Activated B cell treated with CpG ODN at 0.5 μM for 24 hours (primary cell): ENCODE measurements around the gene ZC3HAV1. TPM values are rescaled to one million over a fixed set of nuclear protein-coding genes. Genes with fewer than 3 reads are reported as not detected.

Experiments used
- ATAC-seq: fragments of 200-7000 bp; cut with Tn5 transposase; one replicate; pipeline ENCODE4 v1.10.0; 2021; ENCODE audit warnings: low read depth, mild to moderate bottlenecking, moderate library complexity
- CTCF ChIA-PET: fragments of 350-600 bp; sonication (Branson Sonifier 250); formaldehyde crosslinking; loops from one replicate; lab custom pipeline; 2021; ENCODE audit warnings: antibody characterized with exemption; lab: Charles Lee
- POLR2A ChIA-PET: fragments of 350-600 bp; sonication (Branson Sonifier 250); formaldehyde crosslinking; loops from one replicate; lab custom pipeline; 2021; ENCODE audit warnings: antibody characterized with exemption; lab: Charles Lee
- DNase-seq: peaks from one replicate; pipeline ENCODE4 v3.0.0; 2022
- H3K27ac Mint-ChIP-seq: one replicate; pipeline ENCODE4 v1.8.0; 2020; ENCODE audit warnings: mixed read lengths
- H3K27me3 Mint-ChIP-seq: one replicate; pipeline ENCODE4 v1.8.0; 2021; ENCODE audit warnings: mixed read lengths
- H3K36me3 Mint-ChIP-seq: one replicate; pipeline ENCODE4 v1.8.0; 2021; ENCODE audit warnings: low read depth, mixed read lengths
- H3K4me1 Mint-ChIP-seq: one replicate; pipeline ENCODE4 v1.8.0; 2021; ENCODE audit warnings: mixed read lengths
- H3K4me3 Mint-ChIP-seq: one replicate; pipeline ENCODE4 v1.8.0; 2020; ENCODE audit warnings: mild to moderate bottlenecking, mixed read lengths
- H3K9me3 Mint-ChIP-seq: one replicate; pipeline ENCODE4 v1.8.0; 2020; ENCODE audit warnings: mixed read lengths
- CTCF ChIP-seq: fragments of 200-600 bp; IDR thresholded peaks from one replicate; pipeline ENCODE4 v1.8.0; 2022; ENCODE audit warnings: antibody characterized with exemption, mild to moderate bottlenecking
- intact Hi-C: fragments of 100-400 bp; cut with micrococcal nuclease; formaldehyde crosslinking; loops from one replicate; pipeline ENCODE4 v1.15.1; 2024
- total RNA-seq: library from RNA; stranded (reverse); gene quantifications from 2 replicates; pipeline ENCODE4 v1.2.3, GENCODE V29; 2022

Gene ZC3HAV1
- total RNA-seq, 1 donor from 2014 or later = 80.7 TPM

DNA sequence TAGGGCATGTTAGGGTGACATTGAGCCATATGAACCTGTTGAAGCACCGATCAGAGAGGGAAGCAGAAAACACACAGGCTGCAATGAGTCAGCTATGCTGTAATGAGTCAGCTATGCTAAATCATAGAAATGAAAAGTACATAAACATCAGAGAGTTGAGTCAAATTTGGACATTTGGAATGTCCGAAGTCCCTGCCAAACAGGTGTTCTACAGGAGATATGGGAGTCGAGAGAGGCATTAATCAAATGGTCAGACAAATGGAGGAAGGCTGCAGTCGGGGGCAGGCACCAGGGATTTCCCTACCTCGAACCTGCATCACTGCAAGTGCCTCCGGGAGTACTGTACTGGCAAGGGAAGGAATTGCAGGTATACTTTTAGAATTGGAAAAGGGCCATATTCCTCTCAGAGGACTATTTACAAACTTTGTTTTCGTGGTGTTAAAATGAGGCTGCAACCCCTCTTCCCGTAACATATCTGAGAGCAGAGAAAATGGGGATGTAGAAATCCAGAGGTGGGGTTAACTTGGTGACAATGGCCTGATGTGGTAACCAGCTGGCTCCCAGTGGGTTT is 8.8 kb upstream of the ZC3HAV1 start:
- CTCF ChIA-PET = no interaction called here
- Mint-ChIP-seq H3K27ac (peak overlapping the region; percentile 91), H3K4me1 (peaks cover 31% of the 10 kb centered on the region), H3K9me3 (no peaks in the 10 kb centered on the region), H3K36me3 (no peaks in the 10 kb centered on the region), H3K27me3 (no peaks in the 10 kb centered on the region), H3K4me3 (peak overlapping the region; percentile 68)
- peak; percentile 23 for ATAC-seq
- intact Hi-C loops = loop anchor here (1.0 to 10.0 kb wide), 5 partner anchors 9 to 1279 kb away; partner anchors contain the start of genes PARP12, SLC37A3, UBN2 and ZC3HAV1
- no peak for DNase-seq
- POLR2A ChIA-PET = interaction anchor here (0.6 to 3.4 kb wide), 9 partner anchors 8 to 113 kb away, joined by 3 to 28 read pairs (median 10); partner anchors contain the start of genes UBN2 and ZC3HAV1
- TF ChIP-seq CTCF = no peak

- intact Hi-C loops = loop anchor here (1.0 to 10.0 kb wide), 5 partner anchors 8 to 1280 kb away; partner anchors contain the start of genes PARP12, SLC37A3, UBN2 and ZC3HAV1
- Mint-ChIP-seq H3K27ac (peak overlapping the region; percentile 91), H3K4me1 (peaks cover 31% of the 10 kb centered on the region), H3K27me3 (no peaks in the 10 kb centered on the region), H3K4me3 (peak overlapping the region; percentile 63), H3K36me3 (no peaks in the 10 kb centered on the region), H3K9me3 (no peaks in the 10 kb centered on the region)
- no peak for TF ChIP-seq CTCF
- POLR2A ChIA-PET = interaction anchor here (0.6 to 3.4 kb wide), 4 partner anchors 16 to 113 kb away, joined by 5 to 26 read pairs (median 16); partner anchors contain the start of gene UBN2
- DNase-seq (no peak), ATAC-seq (no peak)
- CTCF ChIA-PET = no interaction called here
Measured at GRCh38 chr7:139117599-139118233, 8.2 kb upstream of the ZC3HAV1 start.

- DNase-seq (no peak), ATAC-seq (no peak)
- Mint-ChIP-seq H3K36me3 (no peaks in the 10 kb centered on the region), H3K4me1 (peaks cover 31% of the 10 kb centered on the region), H3K27ac (no peak overlapping the region), H3K9me3 (no peaks in the 10 kb centered on the region), H3K27me3 (no peaks in the 10 kb centered on the region), H3K4me3 (no peak overlapping the region)
- TF ChIP-seq CTCF = no peak
- intact Hi-C loops = loop anchor here (5.0 to 10.0 kb wide), 2 partner anchors 948 to 1280 kb away; partner anchors contain the start of genes PARP12 and SLC37A3
- POLR2A ChIA-PET = interaction anchor here (0.7 to 3.4 kb wide), 3 partner anchors 16 to 224 kb away, joined by 12 to 26 read pairs (median 22); partner anchors contain the start of gene FMC1
- CTCF ChIA-PET = no interaction called here
Measured at GRCh38 chr7:139116999-139117398, 7.5 kb upstream of the ZC3HAV1 start.

DNA sequence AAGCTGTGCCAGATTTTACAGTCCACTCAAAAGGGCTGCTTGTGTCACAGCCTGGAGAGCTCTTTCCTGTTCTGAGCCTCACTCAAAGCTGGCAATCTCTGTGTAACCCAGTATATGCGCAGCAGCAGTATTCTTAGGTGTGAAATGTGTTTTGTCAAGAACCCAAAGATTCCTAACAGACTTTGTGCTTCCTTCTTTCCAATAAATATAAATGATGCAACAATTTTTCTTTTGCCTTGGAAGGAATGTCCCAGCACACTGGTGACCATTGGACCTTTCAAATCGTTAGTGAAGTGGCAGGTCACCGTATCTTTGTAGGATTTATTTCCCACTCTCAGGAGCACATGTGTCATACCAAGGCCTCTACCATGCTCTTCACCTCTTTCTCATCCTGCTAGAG is 5.6 kb upstream of the ZC3HAV1 start:
- ATAC-seq (no peak), DNase-seq (no peak)
- ChIA-PET CTCF (no interaction called here), POLR2A (no interaction called here)
- no peak for TF ChIP-seq CTCF
- no peak overlapping the region for H3K27ac Mint-ChIP-seq
- H3K36me3 Mint-ChIP-seq = peaks cover under 1% of the 10 kb centered on the region
- H3K27me3 Mint-ChIP-seq = no peaks in the 10 kb centered on the region
- intact Hi-C loops = loop anchor here (5.0 to 10.0 kb wide), 2 partner anchors 950 to 1282 kb away; partner anchors contain the start of genes PARP12 and SLC37A3
- H3K9me3 Mint-ChIP-seq = no peaks in the 10 kb centered on the region
- peaks cover 45% of the 10 kb centered on the region for H3K4me1 Mint-ChIP-seq
- no peak overlapping the region for H3K4me3 Mint-ChIP-seq

DNA sequence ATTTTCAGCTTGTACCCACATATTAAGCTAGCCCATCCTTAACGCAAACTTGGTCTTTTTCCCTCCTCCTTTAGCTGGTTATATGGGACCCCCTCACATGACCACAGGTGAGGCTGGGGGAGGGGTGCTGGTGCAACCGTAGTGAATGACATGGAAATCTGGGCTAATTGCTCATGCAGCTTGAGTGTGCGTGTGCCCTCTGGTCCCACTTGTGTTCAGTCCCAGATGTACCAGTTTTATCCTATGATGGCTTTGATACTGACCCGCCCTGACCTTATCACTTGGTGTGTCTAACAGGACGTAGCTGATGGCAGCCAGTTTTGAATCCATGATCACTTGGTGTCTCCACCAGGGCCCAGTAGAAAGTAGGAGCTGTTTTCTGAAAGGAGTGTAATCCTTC is 5.1 kb upstream of the ZC3HAV1 start:
- Mint-ChIP-seq H3K9me3 (no peaks in the 10 kb centered on the region), H3K27me3 (no peaks in the 10 kb centered on the region), H3K36me3 (peaks cover 6% of the 10 kb centered on the region), H3K4me1 (peaks cover 46% of the 10 kb centered on the region), H3K27ac (no peak overlapping the region), H3K4me3 (no peak overlapping the region)
- DNase-seq = no peak
- ATAC-seq = no peak
- intact Hi-C loops = loop anchor here (10.0 kb wide), 1 partner anchor 950 kb away; the partner anchor contains the start of gene PARP12
- TF ChIP-seq CTCF = no peak
- POLR2A ChIA-PET = interaction anchor here (0.6 kb wide), 2 partner anchors 57 to 109 kb away, joined by 3 to 5 read pairs; no protein-coding TSS in a partner anchor
- CTCF ChIA-PET = no interaction called here
